Measurements from ENCODE around the gene OR51I1. TPM values are rescaled to one million over a fixed set of nuclear protein-coding genes. Genes with fewer than 3 reads are reported as not detected.

Gene OR51I1
- total and polyA plus RNA-seq, 2 donors (not counting 1 experiment from before 2014, with no cell fraction given), result 0.17 TPM; not detected in 1

DNA sequence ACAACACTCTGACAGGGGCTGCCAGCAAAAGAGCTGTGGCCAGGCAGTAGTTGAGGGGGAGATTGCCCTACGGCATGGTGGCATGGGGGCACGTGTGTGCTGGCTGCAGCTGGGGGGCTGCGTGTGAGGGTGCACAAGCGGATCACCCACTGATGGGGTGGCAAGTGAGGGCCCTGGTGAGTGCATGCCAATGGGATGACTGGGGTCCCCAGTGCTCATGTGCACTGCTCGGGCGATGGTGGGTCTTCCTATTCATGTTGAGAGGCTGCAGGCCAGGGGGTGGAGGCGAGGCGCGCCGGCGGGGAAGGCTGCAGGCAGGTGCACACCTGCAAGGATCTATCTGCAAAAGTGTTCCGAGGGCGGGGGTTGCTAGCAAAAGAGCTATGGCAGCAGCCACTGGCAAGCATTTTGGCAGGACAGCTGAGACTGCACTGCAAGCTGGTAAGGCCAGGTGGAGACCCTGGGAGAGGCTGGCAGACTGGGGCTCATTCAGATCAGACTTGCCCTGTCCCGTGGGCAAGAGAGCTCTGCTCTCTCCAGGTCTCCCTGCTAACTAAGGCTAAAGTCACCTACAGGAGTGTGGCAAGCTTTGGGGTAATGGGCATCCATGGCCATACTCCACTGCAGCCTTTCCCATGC is 19.8 kb upstream of the OR51I1 start:
- Histone ChIP-seq H4K20me1 (ENCODE audit: control insufficient read depth, extremely low read depth, insufficient read depth, low read length) (no peaks in the 10 kb centered on the region), H3K9ac (ENCODE audit: insufficient read depth, low read length) (no peak overlapping the region), H3K4me3 (replicated peaks in 1 of 4; ENCODE audit: control extremely low read depth in 1 of 4, insufficient read depth in 1 of 4, low read depth in 3 of 4, low read length in 4 of 4) (no peak overlapping the region), H2AFZ (ENCODE audit: low read length) (no peak overlapping the region), H3K27me3 (ENCODE audit: control insufficient read depth, insufficient read depth, low read length) (no peaks in the 10 kb centered on the region), H3K4me1 (ENCODE audit: control insufficient read depth, extremely low read depth, insufficient read depth, low read length) (no peaks in the 10 kb centered on the region), H3K36me3 (ENCODE audit: control insufficient read depth, insufficient read depth, low read length) (no peaks in the 10 kb centered on the region), H3K9me3 (ENCODE audit: control insufficient read depth, insufficient read depth, low read depth, low read length) (no peaks in the 10 kb centered on the region), H3K27ac (ENCODE audit: insufficient read depth, low read length) (no peak overlapping the region), H3K4me2 (ENCODE audit: extremely low read depth, insufficient read depth, low read length) (no peak overlapping the region), H3K79me2 (ENCODE audit: control insufficient read depth, insufficient read depth, low read length) (no peaks in the 10 kb centered on the region)
- no peak for DNase-seq (ENCODE audit: low read depth in 2 of 2)
- TF ChIP-seq EZH2 (IDR thresholded peaks at IDR 0.05; ENCODE audit: low read length, missing control alignments) (no peak), CTCF (conservative IDR thresholded peaks at IDR 0.05 in 1 of 2, IDR thresholded peaks at IDR 0.05 in 1 of 2; ENCODE audit: low read depth in 1 of 2, low read length in 2 of 2) (no peak)

GRCh38 chr11:5449432-5449831 is 8.1 kb upstream of the OR51I1 start:
- Histone ChIP-seq H3K9ac (ENCODE audit: insufficient read depth, low read length) (no peak overlapping the region), H3K36me3 (ENCODE audit: control insufficient read depth, insufficient read depth, low read length) (no peaks in the 10 kb centered on the region), H3K27ac (ENCODE audit: insufficient read depth, low read length) (no peak overlapping the region), H3K4me1 (ENCODE audit: control insufficient read depth, extremely low read depth, insufficient read depth, low read length) (no peaks in the 10 kb centered on the region), H3K4me3 (replicated peaks in 1 of 4; ENCODE audit: control extremely low read depth in 1 of 4, insufficient read depth in 1 of 4, low read depth in 3 of 4, low read length in 4 of 4) (no peak overlapping the region), H2AFZ (ENCODE audit: low read length) (no peak overlapping the region), H3K9me3 (ENCODE audit: control insufficient read depth, insufficient read depth, low read depth, low read length) (no peaks in the 10 kb centered on the region), H4K20me1 (ENCODE audit: control insufficient read depth, extremely low read depth, insufficient read depth, low read length) (no peaks in the 10 kb centered on the region), H3K27me3 (ENCODE audit: control insufficient read depth, insufficient read depth, low read length) (no peaks in the 10 kb centered on the region), H3K79me2 (ENCODE audit: control insufficient read depth, insufficient read depth, low read length) (no peaks in the 10 kb centered on the region), H3K4me2 (ENCODE audit: extremely low read depth, insufficient read depth, low read length) (no peak overlapping the region)
- TF ChIP-seq CTCF (conservative IDR thresholded peaks at IDR 0.05 in 1 of 2, IDR thresholded peaks at IDR 0.05 in 1 of 2; ENCODE audit: low read depth in 1 of 2, low read length in 2 of 2) (no peak), EZH2 (IDR thresholded peaks at IDR 0.05; ENCODE audit: low read length, missing control alignments) (no peak)
- no peak for DNase-seq (ENCODE audit: low read depth in 2 of 2)

DNA sequence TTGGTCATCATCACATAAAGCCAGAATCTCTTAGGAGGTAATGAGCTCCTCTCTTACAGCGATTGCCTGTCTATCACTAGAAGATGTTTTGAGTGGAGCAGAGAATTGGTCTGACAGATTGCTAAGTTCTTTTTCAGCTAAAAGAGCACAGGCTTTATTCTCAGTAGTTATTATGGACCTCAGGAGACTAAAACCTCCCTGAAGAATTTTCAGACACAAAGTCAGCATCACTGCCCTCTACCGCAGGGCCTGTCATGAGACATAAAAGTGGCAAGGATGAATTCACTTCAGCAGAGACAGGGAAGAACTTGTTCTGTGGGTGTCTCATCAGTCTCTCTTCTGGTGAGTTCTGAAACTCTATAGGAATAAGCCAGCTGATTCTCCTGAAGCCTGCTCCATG is 7.7 kb upstream of the OR51I1 start, which contains the start of gene OR51I2:
Gene OR51I2 (plus strand): TSS at position 301 of the 400 bp plus-strand sequence. CDS start 4,166 bp downstream, outside the sequence.
- Histone ChIP-seq H3K79me2 (ENCODE audit: control insufficient read depth, insufficient read depth, low read length) (no peaks in the 10 kb centered on the region), H3K4me3 (replicated peaks in 1 of 4; ENCODE audit: control extremely low read depth in 1 of 4, insufficient read depth in 1 of 4, low read depth in 3 of 4, low read length in 4 of 4) (no peak within 1 kb of the TSS), H3K4me2 (ENCODE audit: extremely low read depth, insufficient read depth, low read length) (no peak within 1 kb of the TSS), H3K27ac (ENCODE audit: insufficient read depth, low read length) (no peak within 1 kb of the TSS), H3K4me1 (ENCODE audit: control insufficient read depth, extremely low read depth, insufficient read depth, low read length) (no peaks in the 10 kb centered on the region), H3K9ac (ENCODE audit: insufficient read depth, low read length) (no peak within 1 kb of the TSS), H3K27me3 (ENCODE audit: control insufficient read depth, insufficient read depth, low read length) (no peaks in the 10 kb centered on the region), H3K9me3 (ENCODE audit: control insufficient read depth, insufficient read depth, low read depth, low read length) (no peaks in the 10 kb centered on the region), H2AFZ (ENCODE audit: low read length) (no peak within 1 kb of the TSS), H3K36me3 (ENCODE audit: control insufficient read depth, insufficient read depth, low read length) (no peaks in the 10 kb centered on the region), H4K20me1 (ENCODE audit: control insufficient read depth, extremely low read depth, insufficient read depth, low read length) (no peaks in the 10 kb centered on the region)
- no peak for DNase-seq (ENCODE audit: low read depth in 2 of 2)
- TF ChIP-seq EZH2 (IDR thresholded peaks at IDR 0.05; ENCODE audit: low read length, missing control alignments) (no peak), CTCF (conservative IDR thresholded peaks at IDR 0.05 in 1 of 2, IDR thresholded peaks at IDR 0.05 in 1 of 2; ENCODE audit: low read depth in 1 of 2, low read length in 2 of 2) (no peak)

Measured in fibroblast of lung (primary cell).